ENCODE measurements around the gene RALGPS2.
A peak's percentile ranks its signal among the peaks of the same experiment; 100 is the strongest.

The RALGPS2 gene

DNA sequence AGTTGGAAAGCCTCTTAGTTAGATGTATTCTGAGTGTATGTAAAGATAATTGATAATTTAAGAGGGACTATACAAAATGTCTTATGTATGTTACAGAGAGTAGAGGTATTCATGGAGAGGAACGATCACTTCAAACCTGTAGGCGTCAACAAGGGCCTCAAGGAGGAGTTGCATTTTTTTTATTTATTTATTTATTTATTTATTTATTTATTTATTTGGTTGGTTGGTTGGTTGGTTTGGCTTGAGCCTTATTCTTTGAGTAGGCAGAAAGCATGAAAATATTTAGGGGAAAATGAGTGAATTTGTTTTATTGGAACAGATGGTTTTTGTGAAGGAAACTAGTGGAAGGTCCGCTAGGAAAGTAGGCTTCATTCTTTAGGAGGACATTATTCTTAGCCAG, 137.4 kb downstream of the RALGPS2 start:
- in situ Hi-C loops (cut with HindIII; ENCODE audit: low pct_ligation_motif_present, low sequenced_read_pairs): no loop called here
- Histone ChIP-seq H3K27me3 (replicated peaks) (no peaks in the 10 kb centered on the region), H3K27ac (no peak overlapping the region), H3K4me3 (ENCODE audit: low read depth, low read length) (no peak overlapping the region), H3K36me3 (replicated peaks) (no peaks in the 10 kb centered on the region)
- no peak for DNase-seq
- TF ChIP-seq, protein P1, sequence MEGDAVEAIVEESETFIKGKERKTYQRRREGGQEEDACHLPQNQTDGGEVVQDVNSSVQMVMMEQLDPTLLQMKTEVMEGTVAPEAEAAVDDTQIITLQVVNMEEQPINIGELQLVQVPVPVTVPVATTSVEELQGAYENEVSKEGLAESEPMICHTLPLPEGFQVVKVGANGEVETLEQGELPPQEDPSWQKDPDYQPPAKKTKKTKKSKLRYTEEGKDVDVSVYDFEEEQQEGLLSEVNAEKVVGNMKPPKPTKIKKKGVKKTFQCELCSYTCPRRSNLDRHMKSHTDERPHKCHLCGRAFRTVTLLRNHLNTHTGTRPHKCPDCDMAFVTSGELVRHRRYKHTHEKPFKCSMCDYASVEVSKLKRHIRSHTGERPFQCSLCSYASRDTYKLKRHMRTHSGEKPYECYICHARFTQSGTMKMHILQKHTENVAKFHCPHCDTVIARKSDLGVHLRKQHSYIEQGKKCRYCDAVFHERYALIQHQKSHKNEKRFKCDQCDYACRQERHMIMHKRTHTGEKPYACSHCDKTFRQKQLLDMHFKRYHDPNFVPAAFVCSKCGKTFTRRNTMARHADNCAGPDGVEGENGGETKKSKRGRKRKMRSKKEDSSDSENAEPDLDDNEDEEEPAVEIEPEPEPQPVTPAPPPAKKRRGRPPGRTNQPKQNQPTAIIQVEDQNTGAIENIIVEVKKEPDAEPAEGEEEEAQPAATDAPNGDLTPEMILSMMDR (IDR thresholded peaks at IDR 0.05; ENCODE audit: low read depth, low read length, missing control alignments): no peak

DNA sequence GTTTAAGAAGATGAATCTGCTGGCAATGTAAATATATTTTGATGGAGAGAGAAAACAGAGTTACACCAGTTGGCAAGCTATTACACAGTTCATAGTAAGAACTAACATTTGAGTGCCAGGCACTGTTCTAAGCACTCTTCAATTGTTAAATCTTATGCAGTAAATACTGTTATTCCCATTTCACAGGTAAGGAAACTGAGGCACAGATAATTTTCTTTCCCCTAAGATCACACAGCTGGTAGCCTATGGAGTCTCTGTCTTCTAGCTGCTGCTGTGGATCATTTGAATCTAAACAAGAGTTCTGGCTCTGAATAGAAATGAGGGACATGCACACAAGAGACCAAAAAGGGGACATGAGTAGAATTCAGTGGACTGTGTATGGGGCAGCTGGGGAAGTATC, 137.8 kb downstream of the RALGPS2 start:
- no peaks in the 10 kb centered on the region for H3K27me3 ChIP-seq (replicated peaks)
- TF ChIP-seq, protein P1 (IDR thresholded peaks at IDR 0.05; ENCODE audit: low read depth, low read length, missing control alignments): no peak
- in situ Hi-C loops (cut with HindIII; ENCODE audit: low pct_ligation_motif_present, low sequenced_read_pairs): no loop called here
- H3K4me3 ChIP-seq (ENCODE audit: low read depth, low read length): no peak overlapping the region
- DNase-seq: no peak
- no peak overlapping the region for H3K27ac ChIP-seq
- H3K36me3 ChIP-seq (replicated peaks): no peaks in the 10 kb centered on the region

DNA sequence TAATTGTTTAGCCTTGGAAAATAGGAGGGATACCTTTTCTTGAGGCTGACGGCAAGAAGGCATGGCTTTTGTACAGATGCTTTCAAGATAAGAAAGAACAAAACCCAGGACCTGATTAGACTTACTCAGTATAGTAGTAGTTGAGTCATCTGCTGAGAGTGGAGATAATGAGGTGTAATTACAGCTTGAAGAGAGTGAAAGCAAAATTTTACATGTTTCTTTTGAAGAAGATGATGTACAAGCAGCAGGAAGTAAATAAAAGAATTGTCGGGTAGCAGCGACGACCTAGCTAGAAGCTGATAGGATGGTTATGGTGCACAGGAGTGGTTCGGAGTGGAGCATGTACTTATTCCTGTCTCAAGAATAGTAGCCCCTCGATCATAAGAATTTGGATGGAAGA, 139.3 kb downstream of the RALGPS2 start:
- no peak overlapping the region for H3K27ac ChIP-seq
- DNase-seq: no peak
- in situ Hi-C loops (cut with HindIII; ENCODE audit: low pct_ligation_motif_present, low sequenced_read_pairs): no loop called here
- no peak overlapping the region for H3K4me3 ChIP-seq (ENCODE audit: low read depth, low read length)
- no peaks in the 10 kb centered on the region for H3K36me3 ChIP-seq (replicated peaks)
- H3K27me3 ChIP-seq (replicated peaks): no peaks in the 10 kb centered on the region
- TF ChIP-seq, protein P1 (IDR thresholded peaks at IDR 0.05; ENCODE audit: low read depth, low read length, missing control alignments): no peak

DNA sequence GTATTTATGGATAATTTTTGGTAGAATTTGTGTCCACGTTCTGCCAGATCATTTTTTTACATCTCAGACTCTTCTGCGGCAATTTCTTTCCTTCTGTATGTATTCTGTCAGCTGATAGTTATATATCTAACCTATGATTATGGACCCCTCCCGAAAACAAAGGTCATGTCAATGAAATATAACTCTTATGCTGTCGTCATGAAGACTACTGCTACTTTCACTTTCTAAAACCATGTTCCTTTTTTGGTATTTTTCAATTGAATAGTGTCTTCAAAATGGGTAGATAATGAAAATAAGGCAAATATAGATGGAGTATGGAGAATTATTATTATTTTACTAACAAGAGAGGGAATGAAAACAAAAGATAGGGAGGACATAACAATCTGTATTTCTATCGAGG, 142.6 kb downstream of the RALGPS2 start:
- Histone ChIP-seq H3K27ac (peak overlapping the region; percentile 37), H3K27me3 (replicated peaks) (no peaks in the 10 kb centered on the region), H3K4me3 (ENCODE audit: low read depth, low read length) (no peak overlapping the region), H3K36me3 (replicated peaks) (no peaks in the 10 kb centered on the region)
- no peak for DNase-seq
- TF ChIP-seq, protein P1 (IDR thresholded peaks at IDR 0.05; ENCODE audit: low read depth, low read length, missing control alignments): no peak
- in situ Hi-C loops (cut with HindIII; ENCODE audit: low pct_ligation_motif_present, low sequenced_read_pairs): no loop called here

DNA sequence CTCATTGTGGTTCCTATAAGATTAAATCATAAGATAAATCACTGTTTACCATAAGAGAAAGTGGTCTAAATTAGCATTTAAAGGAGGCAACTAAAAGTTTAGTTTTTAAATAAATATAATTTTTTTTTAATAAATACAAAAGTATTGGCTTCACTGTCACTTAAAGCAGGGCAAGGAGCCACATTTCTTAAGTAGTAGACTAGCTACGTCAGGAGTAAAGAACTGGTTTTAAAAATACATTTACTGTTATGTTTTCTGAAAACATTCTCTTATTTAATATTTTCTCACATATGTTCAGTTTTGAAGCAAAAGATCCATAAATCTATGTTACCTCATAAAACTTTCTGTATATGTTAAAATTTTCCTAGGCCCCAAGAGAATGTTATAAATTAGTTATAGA, 143.7 kb downstream of the RALGPS2 start:
- DNase-seq: no peak
- no peaks in the 10 kb centered on the region for H3K27me3 ChIP-seq (replicated peaks)
- no peak overlapping the region for H3K27ac ChIP-seq
- TF ChIP-seq, protein P1 (IDR thresholded peaks at IDR 0.05; ENCODE audit: low read depth, low read length, missing control alignments): no peak
- H3K4me3 ChIP-seq (ENCODE audit: low read depth, low read length): no peak overlapping the region
- in situ Hi-C loops (cut with HindIII; ENCODE audit: low pct_ligation_motif_present, low sequenced_read_pairs): no loop called here
- H3K36me3 ChIP-seq (replicated peaks): no peaks in the 10 kb centered on the region

DNA sequence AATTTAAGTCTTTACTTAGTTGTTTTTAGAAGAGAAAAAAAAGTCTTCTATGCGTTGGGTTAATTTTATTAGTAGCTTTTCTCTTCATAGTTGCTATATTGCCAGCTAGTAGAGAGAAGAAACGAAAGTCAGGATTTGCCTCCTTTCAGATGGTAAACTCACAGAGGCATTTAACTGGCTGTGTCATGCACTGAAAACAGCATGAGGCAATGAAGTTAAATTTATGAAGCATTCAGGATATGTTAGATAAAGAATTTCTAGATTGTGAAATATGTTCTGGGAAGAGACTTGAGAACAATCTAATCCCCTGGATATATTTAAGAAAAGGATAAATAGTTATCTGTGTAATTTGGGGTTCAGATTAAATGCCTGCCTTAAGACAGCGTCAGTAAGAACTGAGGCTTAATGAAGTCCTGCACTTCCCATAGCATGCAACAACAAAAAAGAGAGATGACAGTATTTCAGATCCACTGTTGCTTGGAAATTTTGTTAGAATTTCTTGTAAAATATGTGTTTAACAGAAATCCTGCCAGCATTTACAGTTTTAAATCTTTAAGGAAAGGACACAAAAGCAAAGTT, 144.2 kb downstream of the RALGPS2 start:
- in situ Hi-C loops (cut with HindIII; ENCODE audit: low pct_ligation_motif_present, low sequenced_read_pairs): no loop called here
- Histone ChIP-seq H3K36me3 (replicated peaks) (no peaks in the 10 kb centered on the region), H3K4me3 (ENCODE audit: low read depth, low read length) (no peak overlapping the region), H3K27me3 (replicated peaks) (no peaks in the 10 kb centered on the region), H3K27ac (no peak overlapping the region)
- TF ChIP-seq, protein P1 (IDR thresholded peaks at IDR 0.05; ENCODE audit: low read depth, low read length, missing control alignments): no peak
- peak; percentile 29 for DNase-seq

Data from brain microvascular endothelial cell (primary cell).